Central memory CD8-positive, alpha-beta T cell (primary cell): ENCODE data around the gene SCAMP4.

Source experiments
- ATAC-seq: fragments of 150-1000 bp; cut with Tn5 transposase; replicated peaks from 2 replicates; pipeline ENCODE4 v1.10.0; 2022; ENCODE audit warnings: mild to moderate bottlenecking, moderate FRiP score, moderate number of reproducible peaks; ENCODE audit not compliant: poor library complexity, severe bottlenecking; ENCODE audit errors: extremely low read depth
- DNase-seq, 2 donors: peaks; one replicate each; pipeline ENCODE4 v3.0.0; 2021; ENCODE audit warnings: low spot score in 2 of 2
- H3K27ac Mint-ChIP-seq: one replicate; pipeline ENCODE4 v1.8.0; 2022; ENCODE audit warnings: low read depth, mild to moderate bottlenecking, moderate library complexity, mixed read lengths
- H3K27me3 Mint-ChIP-seq: one replicate; pipeline ENCODE4 v1.8.0; 2022; ENCODE audit warnings: mixed read lengths
- H3K36me3 Mint-ChIP-seq: one replicate; pipeline ENCODE4 v1.8.0; 2022; ENCODE audit warnings: mild to moderate bottlenecking, moderate library complexity, mixed read lengths; ENCODE audit not compliant: insufficient read depth
- H3K4me1 Mint-ChIP-seq: one replicate; pipeline ENCODE4 v1.8.0; 2022; ENCODE audit warnings: mixed read lengths
- H3K4me3 Mint-ChIP-seq: one replicate; pipeline ENCODE4 v1.8.0; 2022; ENCODE audit warnings: mild to moderate bottlenecking, moderate library complexity, mixed read lengths
- H3K9me3 Mint-ChIP-seq: one replicate; pipeline ENCODE4 v1.8.0; 2022; ENCODE audit warnings: mixed read lengths

The SCAMP4 gene

DNA sequence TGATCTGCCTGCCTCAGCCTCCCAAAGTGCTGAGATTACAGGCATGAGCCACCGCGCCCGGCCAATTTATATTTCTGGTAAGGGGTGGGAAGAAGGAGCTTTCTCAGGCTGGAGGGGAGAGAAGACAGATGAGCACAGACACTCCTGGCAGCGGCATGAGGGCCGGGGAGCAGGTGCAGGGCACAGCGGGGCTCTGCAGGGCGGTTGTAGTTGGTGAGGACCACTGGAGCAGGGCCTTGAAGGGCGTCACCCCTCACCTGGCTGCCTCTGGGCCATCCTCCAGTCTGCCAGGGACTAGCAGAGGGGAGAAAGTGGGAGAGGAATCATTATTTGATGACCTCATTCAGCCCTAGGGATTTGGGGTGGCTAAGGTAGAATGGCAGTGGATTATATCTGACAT lies 27.2 kb downstream of the SCAMP4 start:
- Mint-ChIP-seq H3K9me3 (no peaks in the 10 kb centered on the region), H3K4me3 (no peak overlapping the region), H3K27me3 (no peaks in the 10 kb centered on the region), H3K36me3 (peaks cover 10% of the 10 kb centered on the region), H3K4me1 (peaks cover 33% of the 10 kb centered on the region), H3K27ac (no peak overlapping the region)
- ATAC-seq (no peak), DNase-seq (no peak)

DNA sequence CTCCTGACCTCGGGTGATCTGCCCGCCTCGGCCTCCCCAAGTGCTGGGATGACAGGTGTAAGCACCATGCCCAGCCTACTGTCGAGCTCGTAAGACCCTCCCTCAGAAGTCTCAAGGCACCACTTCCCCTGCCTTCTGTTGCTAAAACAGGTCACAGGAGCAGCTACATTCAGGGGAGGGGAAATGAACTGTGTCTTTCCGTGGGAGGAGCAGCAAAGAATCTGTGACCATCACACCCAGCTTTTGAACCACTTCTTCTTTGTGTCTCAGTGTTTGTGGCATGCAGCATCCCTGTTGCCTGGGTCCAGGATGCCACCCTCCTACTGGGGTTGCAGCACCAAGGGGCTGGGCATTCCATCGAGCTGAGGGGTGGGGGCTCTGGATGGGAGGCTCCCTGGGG lies 28.0 kb downstream of the SCAMP4 start:
- H3K36me3 Mint-ChIP-seq: peaks cover 10% of the 10 kb centered on the region
- no peak overlapping the region for H3K27ac Mint-ChIP-seq
- DNase-seq (no peak), ATAC-seq (no peak)
- H3K4me3 Mint-ChIP-seq: no peak overlapping the region
- no peaks in the 10 kb centered on the region for H3K27me3 Mint-ChIP-seq
- no peaks in the 10 kb centered on the region for H3K9me3 Mint-ChIP-seq
- peaks cover 26% of the 10 kb centered on the region for H3K4me1 Mint-ChIP-seq

DNA sequence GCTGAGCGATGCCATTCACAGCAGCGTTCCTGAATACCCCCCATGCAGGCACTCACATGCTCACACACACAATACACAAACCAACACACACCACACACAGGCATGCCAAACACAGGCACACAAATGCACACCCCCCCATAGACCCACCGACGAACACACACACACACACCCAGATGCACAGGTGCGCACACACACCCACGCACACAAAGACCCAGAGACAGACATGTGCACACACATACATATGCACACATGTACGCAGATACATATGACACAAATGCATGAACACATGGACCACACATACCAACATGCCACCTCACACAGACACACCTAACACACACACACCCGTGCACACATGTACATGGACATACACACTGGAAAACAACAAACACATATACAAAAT lies 28.7 kb downstream of the SCAMP4 start:
- H3K9me3 Mint-ChIP-seq: no peaks in the 10 kb centered on the region
- no peak overlapping the region for H3K27ac Mint-ChIP-seq
- peaks cover 10% of the 10 kb centered on the region for H3K36me3 Mint-ChIP-seq
- ATAC-seq (no peak), DNase-seq (no peak)
- no peaks in the 10 kb centered on the region for H3K27me3 Mint-ChIP-seq
- H3K4me3 Mint-ChIP-seq: no peak overlapping the region
- peaks cover 26% of the 10 kb centered on the region for H3K4me1 Mint-ChIP-seq

DNA sequence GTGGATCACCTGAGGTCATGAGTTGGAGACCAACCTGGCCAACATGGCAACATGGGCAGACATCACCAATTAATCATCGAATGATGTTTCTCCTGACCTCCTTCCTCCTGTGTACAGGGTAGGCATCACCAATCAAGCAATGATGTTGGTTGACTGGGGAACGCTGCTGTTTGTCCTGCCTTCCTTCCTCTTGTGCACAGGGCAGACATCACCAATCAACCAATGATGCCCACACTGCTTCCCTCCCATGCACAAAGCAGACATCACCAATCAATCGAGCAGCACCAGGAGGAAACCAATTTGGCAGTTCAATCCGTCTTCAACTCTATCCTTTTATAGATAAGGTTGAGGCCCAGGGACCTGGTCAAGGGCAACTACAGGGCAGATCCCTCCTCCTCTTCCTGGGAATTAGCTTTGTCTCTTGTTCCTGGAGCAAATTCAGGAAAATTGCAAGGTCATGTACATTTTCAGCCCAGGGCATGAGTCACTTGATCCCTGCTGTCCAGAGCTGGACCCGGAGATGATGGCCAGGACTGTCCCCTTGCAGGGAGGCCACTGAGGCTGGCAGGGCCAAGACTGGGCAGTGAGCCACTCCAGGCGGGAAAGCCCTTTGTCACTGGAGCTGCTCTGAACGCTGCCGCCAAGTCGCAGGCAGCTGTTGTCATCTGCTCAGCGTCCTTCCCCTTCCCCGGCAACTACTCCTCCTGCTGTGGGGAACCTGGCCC lies 30.4 kb downstream of the SCAMP4 start:
- Mint-ChIP-seq H3K27me3 (no peaks in the 10 kb centered on the region), H3K9me3 (no peaks in the 10 kb centered on the region), H3K4me1 (peaks cover 30% of the 10 kb centered on the region), H3K36me3 (peaks cover 18% of the 10 kb centered on the region), H3K27ac (peak overlapping the region; percentile 1), H3K4me3 (no peak overlapping the region)
- ATAC-seq (no peak), DNase-seq (no peak)

DNA sequence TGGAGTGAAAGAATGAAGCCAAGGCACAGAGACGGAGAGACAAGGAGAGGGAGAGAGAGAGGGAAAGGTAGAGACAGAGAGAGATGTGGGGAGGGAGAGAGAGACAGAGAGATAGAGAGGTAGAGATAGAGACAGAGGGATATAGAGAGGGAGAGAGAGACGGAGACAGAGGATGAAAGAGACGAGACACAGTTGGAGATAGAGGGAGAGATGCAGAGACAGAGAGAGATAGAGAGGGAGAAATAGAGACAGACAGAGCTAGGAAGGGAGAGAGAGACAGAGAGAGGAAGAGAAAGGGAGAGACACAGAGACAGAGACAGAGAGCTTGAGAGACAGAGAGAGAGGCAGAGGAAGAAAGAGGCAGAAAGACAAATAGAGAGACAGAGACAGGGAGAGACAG lies 31.2 kb downstream of the SCAMP4 start:
- peaks cover 30% of the 10 kb centered on the region for H3K4me1 Mint-ChIP-seq
- no peak overlapping the region for H3K4me3 Mint-ChIP-seq
- DNase-seq: no peak
- no peaks in the 10 kb centered on the region for H3K9me3 Mint-ChIP-seq
- peak overlapping the region; percentile 1 for H3K27ac Mint-ChIP-seq
- peaks cover 18% of the 10 kb centered on the region for H3K36me3 Mint-ChIP-seq
- ATAC-seq: no peak
- H3K27me3 Mint-ChIP-seq: no peaks in the 10 kb centered on the region

DNA sequence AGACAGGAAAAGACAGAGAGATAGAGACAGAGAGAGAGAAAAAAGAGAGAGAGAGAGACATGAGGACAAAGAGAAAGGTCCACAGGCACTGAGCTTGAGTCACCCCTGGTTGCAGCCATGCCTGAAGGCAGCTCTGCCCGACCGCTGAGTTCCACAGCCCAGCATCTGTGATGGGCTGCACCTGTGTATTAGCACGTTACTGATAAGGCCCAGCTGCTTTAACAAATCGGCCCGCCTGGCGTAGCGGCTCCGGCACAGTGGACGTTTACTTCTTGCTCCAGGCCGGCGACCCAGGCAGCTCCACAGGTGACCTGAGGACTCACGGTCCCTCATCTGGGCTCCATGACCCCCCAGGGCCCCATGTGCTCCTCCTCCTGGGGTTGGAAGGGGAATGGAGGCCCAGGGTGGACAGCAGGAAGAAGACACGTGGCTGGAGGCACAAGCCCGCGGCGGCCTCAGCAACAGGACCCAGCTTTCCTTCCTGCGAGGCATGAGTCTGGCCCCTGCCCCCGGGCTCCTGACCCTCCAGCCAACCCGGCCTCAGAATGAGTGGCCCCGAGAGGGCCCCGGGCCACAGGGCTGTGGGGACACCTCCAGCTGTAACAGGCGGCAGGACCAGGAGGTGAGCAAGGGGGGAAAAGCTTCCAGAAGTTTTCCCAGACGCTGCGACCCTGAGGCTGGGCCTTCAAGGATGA lies 31.9 kb downstream of the SCAMP4 start:
- ATAC-seq: no peak
- Mint-ChIP-seq H3K4me1 (peaks cover 30% of the 10 kb centered on the region), H3K4me3 (no peak overlapping the region), H3K27me3 (no peaks in the 10 kb centered on the region), H3K9me3 (no peaks in the 10 kb centered on the region), H3K27ac (peak overlapping the region; percentile 1), H3K36me3 (peaks cover 21% of the 10 kb centered on the region)
- DNase-seq: no peak

DNA sequence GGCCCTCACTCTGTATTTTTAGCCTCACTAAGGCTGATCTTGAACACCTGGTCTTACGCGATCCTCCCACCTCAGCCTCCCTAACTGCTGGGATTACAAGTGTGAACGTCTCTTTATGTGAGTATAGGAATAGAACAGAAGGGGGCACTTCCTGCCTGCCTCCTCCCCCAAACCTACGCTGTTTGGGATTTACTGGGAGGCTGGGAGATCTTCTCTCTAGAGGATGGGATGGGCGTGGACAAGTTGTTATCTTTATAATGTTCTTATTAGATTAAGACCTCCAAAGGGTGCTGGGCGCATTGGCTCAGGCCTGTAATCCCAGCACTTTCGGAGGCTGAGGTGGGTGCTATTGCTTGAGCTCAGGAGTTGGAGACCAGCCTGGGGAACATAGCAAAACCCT lies 32.9 kb downstream of the SCAMP4 start:
- DNase-seq: no peak
- H3K9me3 Mint-ChIP-seq: no peaks in the 10 kb centered on the region
- H3K27me3 Mint-ChIP-seq: no peaks in the 10 kb centered on the region
- peaks cover 41% of the 10 kb centered on the region for H3K4me1 Mint-ChIP-seq
- no peak overlapping the region for H3K4me3 Mint-ChIP-seq
- H3K27ac Mint-ChIP-seq: no peak overlapping the region
- H3K36me3 Mint-ChIP-seq: peaks cover 31% of the 10 kb centered on the region
- no peak for ATAC-seq

DNA sequence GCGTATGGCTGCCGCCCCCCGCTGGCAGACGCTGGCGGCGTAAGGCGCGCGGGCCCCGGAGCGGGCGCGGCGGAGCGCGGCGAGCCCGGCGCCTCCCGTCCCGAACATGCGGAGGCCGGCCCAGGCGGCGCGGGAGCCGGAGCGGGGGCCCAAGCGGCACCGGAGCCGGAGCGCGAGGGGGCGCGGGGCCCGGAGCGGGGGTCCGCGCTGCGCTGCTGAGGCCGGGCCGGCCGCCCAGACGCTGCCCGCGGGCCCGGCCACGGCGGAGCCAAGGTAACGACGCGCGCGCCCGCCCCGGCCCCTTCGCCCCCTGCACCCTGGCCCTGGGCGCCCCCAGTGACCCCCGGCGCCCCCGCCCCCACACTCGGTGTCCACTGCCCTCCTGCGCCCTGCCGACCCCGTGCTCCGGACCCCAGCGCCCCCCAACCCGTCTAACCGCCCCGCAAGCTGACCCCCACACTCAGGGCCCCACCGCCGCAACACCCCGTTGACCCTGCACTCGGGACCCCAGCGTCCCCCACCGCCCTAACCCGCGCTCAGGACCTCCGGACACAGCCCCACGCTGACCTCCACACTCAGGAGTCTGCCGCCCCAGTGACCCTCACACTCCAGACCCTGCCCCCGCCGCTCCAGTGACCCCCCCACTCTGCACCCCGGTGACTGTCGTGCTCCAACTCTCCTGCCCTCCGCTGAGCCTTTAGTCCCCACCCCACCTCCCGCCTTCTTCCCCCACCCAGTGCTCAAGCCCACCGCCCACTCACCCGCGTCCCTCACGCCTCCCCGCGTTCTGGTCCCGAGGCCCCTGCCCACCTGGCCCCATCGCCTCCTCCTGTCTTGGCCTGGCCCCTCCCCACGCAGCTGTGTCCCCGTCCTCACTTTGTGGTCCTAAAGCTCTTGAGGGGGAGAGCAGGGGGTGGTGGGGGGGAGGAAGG lies 36.2 kb downstream of the SCAMP4 start, which contains the start of gene CSNK1G2:
TSS of gene CSNK1G2 (plus strand) at position 27 of the 932 bp plus-strand sequence. CDS start 28,601 bp downstream, outside the sequence.
- peaks cover 38% of the 10 kb centered on the region for H3K4me1 Mint-ChIP-seq
- ATAC-seq (peak; percentile 22), DNase-seq (no peak)
- H3K27ac Mint-ChIP-seq: peak within 1 kb of the TSS; percentile 96
- H3K27me3 Mint-ChIP-seq: no peaks in the 10 kb centered on the region
- peaks cover 39% of the 10 kb centered on the region for H3K36me3 Mint-ChIP-seq
- no peaks in the 10 kb centered on the region for H3K9me3 Mint-ChIP-seq
- peak within 1 kb of the TSS; percentile 90 for H3K4me3 Mint-ChIP-seq

DNA sequence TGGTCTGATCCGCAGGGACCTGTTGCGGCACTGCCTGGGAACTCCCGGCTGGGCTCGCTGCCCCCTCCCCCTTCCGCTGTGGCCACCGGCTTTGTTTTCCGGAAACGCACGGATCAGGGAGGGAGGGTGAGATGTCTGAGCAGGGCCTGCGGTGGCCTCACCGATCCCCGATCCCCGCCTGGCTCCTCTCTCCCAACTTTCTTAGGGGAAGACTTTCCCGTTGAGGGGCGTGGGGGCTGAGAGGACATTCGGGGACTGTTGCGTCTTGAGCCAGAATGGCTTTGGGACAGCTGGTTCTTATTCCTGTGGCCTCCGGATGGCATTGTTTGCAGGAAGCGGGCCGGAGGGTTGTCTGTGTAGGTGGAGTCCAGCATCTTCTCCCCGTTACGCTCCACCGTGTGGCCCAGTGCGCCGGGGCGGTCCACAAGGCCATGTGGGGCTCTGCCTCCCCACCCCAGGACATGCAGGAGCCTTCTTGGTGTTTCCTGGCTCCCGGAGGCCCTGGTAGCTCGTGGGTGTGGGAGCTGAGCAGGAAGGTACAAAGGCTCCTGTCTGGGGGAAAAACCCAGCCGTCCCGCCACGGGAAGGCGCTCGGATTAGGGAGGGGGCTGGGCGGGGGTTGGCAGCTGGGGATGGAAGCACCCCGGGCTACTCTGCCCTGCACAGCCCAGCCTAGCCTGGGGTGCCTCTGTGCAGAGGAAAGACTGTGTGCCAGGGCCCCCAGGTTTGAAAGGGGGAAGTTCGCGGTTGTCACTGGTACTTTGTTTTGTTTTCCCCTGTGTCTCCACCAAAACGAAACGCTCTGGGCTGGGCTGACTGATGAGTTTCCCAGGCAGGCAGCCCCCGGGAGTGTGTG lies 37.1 kb downstream of the SCAMP4 start:
- H3K4me1 Mint-ChIP-seq: peaks cover 33% of the 10 kb centered on the region
- peak; percentile 61 to 80 for DNase-seq
- no peaks in the 10 kb centered on the region for H3K9me3 Mint-ChIP-seq
- H3K27ac Mint-ChIP-seq: peak overlapping the region; percentile 96
- no peaks in the 10 kb centered on the region for H3K27me3 Mint-ChIP-seq
- peaks cover 42% of the 10 kb centered on the region for H3K36me3 Mint-ChIP-seq
- H3K4me3 Mint-ChIP-seq: peak overlapping the region; percentile 90
- peak; percentile 57 for ATAC-seq

DNA sequence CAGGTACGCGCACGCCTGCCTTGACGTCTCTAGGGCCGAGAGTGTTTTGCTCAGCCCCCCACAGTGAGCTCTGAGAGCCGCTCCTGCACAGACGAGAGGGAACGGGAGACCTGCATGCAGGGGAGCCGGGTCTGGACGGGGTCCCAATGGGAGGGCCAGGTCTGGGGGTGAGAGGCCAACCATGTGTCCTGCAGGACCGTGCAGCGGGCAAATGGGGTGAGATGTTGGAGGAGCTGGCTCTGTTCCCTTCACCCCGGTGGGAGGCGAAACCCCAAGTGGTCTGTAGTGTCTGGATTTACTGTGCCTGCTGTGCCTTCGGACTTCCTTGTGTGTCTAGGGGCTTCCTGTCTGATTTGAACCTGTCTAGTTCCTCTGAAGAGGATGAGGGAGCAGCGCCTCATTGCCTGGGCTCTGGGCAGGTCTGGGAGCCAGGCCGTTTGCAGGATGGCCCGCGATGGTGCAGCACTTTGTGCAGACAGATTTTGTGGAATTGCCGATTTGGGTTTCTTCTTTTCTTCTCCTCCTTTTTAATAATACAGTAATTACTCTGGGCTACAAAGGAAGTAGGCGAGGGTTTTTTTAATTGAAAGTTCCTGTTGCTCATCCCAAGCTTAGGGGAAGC lies 37.8 kb downstream of the SCAMP4 start:
- Mint-ChIP-seq H3K9me3 (no peaks in the 10 kb centered on the region), H3K27ac (peak overlapping the region; percentile 96), H3K4me3 (peak overlapping the region; percentile 90), H3K4me1 (peaks cover 33% of the 10 kb centered on the region), H3K27me3 (no peaks in the 10 kb centered on the region), H3K36me3 (peaks cover 42% of the 10 kb centered on the region)
- no peak for ATAC-seq
- no peak for DNase-seq

DNA sequence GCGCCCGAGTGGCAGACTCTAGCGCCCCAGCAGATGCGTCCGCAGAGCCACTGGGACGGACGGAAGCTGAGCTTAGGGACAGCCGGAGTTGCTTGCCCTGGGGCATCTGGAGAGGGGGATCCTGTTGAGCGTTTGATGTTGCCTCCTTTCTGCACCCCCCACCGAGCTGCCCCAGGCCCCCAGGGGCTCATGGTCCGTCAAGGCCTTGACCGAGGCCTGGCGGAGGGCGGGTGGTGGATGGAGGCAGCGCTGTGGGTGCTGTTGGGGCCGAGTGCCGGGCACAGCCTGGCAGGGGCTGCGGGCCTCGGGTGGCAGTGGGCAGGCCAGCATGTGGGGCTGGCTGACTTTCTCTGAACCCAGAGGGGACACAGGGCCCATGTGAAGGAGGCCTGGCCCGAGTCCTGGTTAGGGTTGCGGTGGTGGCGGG lies 38.5 kb downstream of the SCAMP4 start:
- peaks cover 43% of the 10 kb centered on the region for H3K36me3 Mint-ChIP-seq
- peak overlapping the region; percentile 96 for H3K27ac Mint-ChIP-seq
- peak overlapping the region; percentile 90 for H3K4me3 Mint-ChIP-seq
- DNase-seq (no peak), ATAC-seq (no peak)
- no peaks in the 10 kb centered on the region for H3K27me3 Mint-ChIP-seq
- no peaks in the 10 kb centered on the region for H3K9me3 Mint-ChIP-seq
- peaks cover 33% of the 10 kb centered on the region for H3K4me1 Mint-ChIP-seq
